ENCODE measurements around the gene CYP2R1.
"Not testable (repeated sequence)": the region's sequence is repeated elsewhere in the genome, so short reads cannot be mapped to it uniquely, and the experiment has no call there.

The CYP2R1 gene

DNA sequence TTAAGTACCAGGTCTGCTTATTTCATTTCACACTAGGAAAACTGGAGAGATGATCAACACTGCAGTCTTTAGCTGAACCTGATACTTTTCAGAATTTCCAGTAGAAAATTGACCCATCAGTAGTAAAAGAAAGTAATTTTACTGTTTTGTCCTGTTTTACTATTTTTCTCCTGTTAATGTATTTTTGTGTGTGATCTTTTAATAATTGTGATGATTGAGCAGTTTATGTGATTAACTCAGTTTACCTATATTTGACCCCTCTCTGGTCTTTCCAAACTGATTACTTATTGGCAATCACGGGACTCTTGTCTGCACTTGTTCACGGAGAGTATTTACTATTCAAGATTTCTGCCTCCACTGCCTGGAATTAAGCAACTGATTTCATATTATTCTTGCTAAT is 546 bp upstream of the CYP2R1 start:
- DNase-seq = no peak

DNA sequence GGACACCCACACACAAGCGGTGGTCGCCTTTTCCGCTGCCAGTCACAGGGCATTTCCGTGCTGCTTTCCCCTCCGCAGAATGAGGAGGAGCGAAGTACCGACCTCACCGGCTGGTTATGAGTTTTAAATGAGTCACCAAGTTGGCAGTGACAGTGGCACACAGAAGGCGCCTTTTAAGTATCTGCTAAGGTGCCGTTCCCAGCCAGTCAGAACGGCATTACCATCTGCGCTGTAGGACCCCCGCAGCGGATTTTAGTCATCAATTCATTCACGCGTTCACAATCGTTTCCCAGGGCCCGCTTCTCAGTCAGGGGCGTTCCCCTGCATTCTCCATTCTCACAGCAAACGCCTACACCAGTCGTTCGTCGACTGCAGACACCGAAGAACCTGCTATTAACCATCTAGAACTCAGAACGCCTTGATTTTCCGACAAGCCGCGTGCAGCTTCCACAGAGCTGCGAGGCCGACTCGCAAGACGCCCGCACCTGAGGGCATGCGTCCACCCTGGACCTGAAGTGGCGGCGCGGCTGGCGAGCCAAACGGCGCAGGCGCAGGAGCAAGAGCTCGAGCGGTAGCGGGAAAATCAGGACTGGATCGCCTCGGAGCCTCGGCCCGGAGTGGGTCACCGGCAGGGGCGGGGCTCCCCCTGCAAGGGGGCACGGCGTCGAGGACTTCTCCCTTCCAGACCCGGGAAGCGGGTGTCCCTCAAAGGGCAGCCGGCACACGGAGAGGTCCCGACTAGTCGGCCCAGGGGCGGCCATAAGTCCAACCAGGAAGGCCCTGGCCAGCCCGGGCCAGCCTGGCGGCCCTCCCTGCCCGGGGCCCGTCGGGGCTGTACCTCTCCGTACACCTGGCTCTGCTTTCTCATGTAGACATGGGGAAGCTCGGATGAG is 642 bp downstream of the CYP2R1 start:
- DNase-seq = peak; percentile 83

DNA sequence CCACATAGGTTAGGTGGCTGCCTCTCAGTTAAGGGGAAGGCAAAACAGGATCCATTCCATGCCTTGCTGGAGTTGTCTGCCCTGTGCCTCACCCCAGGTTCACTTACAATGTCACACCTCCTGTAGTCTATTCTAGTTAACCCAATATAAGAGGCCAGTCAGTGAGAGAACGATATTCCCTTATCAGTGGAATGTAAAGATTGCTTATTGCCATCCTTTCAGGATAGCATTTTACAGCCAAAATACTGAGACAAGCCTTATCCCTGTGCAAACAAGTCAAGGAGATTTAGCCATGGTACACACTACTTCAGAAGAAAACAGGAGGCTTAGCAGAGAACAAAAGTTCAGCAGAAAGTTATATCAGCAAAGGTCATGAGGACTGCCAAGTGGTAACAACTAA is 5.5 kb downstream of the CYP2R1 start:
- DNase-seq = no peak

DNA sequence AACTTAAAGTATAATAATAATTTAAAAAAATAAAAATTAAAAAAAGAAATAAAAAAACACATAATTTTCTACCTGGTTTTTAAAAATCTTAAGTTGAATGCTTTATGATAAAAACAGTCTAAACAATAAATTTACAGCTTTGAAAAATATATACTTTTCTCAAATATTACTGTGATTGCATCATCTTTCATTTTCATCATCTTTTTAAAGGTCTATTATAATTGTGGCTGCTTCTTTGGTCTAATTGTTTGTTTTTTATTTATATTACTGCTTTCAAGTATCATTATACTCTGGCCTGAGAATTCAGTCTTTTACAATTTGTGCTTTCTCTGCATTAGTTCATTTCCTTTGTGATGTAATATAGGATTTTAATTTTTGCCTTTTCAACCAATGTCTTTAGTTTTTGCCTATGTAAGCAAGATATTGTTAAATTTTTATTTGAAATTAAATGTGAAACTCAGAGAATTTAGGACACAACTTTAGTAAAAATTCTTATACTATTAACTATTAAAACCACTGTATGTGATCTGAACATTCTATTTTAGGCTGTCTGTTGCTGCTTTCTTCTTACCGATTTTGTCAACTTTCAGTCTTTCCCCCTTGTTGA is 7.3 kb downstream of the CYP2R1 start:
- no peak for DNase-seq

DNA sequence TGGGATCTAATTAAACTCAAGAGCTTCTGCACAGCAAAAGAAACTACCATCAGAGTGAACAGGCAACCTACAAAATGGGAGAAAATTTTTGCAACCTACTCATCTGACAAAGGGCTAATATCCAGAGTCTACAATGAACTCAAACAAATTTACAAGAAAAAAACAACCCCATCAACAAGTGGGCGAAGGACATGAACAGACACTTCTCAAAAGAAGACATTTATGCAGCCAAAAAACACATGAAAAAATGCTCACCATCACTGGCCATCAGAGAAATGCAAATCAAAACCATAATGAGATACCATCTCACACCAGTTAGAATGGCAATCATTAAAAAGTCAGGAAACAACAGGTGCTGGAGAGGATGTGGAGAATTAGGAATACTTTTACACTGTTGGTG is 8.3 kb downstream of the CYP2R1 start:
- not testable (repeated sequence) for DNase-seq

DNA sequence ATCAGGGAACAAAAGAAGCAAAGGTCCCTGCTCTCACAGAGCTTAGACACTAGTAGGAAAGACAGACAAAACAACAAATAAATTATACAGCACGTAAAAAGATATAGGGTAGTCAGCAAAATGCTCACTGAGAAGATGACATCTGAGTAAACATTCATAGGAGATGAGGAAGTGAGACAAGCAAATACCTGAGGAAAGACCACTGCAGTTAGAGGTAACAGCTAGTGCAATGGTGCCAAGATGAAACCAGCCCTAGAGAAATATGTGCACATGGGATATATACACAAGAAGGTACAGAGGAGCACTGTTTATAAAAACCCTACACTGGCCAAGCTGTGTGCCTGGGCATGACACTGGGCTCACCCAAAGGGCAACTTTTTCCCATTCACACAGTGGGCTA is 9.8 kb downstream of the CYP2R1 start:
- DNase-seq = no peak

DNA sequence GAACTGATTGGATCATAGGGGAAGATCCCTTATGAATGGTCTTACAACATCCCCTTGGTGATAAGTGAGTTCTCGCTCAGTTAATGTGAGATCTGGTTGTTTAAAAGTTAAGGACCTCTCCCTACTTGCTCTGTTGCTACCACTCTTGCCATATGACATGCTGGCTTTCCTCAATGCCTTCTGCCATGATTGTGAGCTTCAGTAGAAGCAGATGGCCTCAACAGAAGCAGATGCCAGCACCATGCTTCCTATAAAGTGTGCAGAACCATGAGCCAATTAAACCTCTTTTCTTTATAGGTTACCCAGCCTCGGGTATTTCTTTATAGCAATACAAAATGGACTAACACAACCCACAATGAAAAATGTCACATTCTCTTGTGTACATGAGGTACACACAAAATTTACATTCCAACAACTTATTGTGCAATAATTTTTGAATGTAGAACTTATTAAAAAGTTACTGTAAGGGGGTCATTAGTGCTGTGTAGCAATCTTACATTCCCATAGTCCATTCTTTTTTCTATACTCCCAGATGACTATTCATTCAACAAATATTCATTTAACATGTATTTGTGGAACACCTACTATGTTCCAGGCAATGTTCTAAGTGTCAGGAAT is 10.3 kb downstream of the CYP2R1 start:
- DNase-seq = no peak

DNA sequence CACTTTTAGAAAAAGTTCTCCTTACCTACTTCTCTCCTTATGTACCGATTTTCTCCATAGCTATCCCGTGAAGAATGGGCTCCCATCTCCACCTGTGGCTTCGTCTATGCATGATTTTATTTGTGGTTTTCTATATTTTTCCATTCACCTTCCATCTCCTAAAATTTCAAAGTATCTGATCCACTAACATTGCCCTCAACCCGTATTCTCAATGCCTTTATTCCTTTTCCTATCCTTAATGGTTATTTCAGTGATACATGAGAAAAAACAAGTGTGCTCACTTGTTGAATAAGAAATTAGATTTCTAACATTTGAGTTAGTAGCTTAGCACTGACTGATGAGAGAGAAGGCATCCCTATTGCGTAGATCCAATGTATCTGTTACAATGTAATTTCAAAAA is 16.9 kb downstream of the CYP2R1 start:
- DNase-seq = no peak

DNA sequence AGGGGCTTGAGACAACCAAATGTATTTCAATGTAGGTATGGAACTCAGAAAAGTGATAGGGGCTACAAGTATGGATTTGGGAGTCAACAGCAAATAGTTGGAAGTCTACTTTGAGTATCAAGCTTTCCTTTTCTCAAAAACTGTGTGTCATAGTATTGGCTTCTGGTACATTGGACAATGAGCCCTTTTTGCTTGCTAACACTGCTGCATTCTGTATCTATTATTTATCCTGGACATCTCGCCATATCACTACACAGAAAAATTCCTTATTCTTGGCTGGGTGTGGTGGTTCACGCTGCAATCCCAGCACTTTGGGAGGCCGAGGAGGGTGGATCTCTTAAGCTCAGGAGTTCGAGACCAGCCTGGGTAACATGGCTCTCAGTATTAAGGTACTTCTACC is 18.4 kb downstream of the CYP2R1 start:
- DNase-seq = no peak

DNA sequence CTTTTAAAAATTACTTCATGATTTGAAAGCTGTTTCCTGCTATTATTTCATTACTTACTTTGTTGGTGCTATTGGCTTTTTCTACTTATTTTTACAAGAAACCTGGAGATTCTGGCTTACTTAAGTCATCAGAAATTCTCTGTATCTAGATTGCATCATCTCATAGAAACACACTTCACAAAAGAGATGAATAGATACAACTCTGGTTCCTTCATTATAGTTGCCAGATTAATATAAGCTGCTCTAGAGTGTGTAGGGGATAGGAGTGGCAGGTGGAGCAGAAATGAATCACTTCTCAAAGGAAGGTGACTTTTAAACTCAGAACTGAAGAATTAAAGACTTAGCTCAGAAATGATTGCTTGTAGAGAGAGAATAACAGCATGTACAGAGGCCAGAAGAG is 20.0 kb downstream of the CYP2R1 start:
- no peak for DNase-seq

DNA sequence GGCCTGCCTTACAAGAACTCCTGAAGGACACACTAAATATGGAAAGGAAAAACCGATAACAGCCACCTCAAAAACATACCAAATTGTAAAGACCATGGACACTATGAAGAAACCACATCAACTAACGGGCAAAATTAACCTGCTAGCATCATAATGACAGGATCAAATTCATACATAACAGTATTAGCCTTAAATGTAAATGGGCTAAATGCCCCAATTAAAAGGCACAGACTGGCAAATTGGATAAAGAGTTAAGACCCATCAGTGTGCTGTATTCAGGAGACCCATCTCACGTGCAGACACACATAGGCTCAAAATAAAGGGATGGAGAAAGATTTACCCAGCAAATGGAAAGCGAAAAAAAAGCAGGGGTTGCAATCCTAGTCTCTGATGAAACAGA is 28.3 kb downstream of the CYP2R1 start:
- DNase-seq = not testable (repeated sequence)

DNA sequence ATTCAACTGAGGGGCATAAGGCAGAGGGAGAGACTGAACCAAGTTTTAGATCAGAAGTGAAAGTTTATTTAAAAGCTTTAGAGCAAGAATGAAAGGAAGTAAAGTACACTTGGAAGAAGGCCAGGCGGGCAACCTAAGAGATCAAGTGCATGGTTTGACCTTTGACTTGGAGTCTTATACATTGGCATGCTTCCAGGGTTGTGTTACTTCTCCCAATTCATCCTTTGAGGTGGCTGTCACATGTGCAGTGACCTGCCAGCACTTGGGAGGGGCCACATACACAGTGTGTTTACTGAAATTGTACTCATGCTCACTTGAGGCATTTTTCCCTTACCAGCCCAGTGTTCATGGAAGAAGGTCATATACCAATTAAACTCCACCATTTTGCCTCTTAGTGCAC is 30.4 kb downstream of the CYP2R1 start:
- no peak for DNase-seq

DNA sequence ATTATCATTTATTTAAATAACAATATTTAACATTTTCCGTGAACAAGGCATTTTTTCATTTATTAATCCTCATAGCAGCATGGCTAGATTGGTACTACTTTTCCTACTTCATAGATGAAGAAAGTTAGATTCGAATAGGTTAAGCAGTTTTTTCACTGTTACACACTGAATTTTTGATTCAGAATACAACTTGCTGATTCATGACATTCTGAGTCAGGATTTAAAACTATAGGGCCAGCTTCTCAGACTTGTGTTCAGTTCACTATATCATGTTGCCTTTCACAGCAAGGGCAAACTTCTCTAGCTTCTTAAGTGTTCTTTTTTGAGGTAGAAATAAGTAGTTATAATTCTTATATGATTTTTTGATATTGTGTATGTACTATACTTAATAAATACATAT is 31.5 kb downstream of the CYP2R1 start:
- DNase-seq = no peak

DNA sequence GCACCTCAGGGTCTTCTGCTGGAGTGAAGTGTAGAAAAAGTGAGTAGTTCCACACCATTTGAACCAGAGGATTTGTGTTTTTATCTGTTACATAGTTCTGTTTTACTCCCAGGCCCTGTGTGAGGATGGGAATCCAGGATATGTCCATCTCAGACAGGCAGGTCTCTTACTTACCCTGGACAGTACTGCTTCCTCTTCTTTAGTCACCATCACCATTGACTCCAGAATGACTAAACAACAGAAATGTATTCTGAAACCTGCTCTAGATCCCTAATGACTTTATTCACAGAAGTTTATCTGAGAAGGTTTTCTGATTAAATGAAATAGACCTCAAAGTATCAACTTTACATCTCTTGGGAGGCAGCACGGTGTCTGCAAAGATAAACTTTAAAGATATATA is 33.6 kb downstream of the CYP2R1 start:
- DNase-seq = no peak

DNA sequence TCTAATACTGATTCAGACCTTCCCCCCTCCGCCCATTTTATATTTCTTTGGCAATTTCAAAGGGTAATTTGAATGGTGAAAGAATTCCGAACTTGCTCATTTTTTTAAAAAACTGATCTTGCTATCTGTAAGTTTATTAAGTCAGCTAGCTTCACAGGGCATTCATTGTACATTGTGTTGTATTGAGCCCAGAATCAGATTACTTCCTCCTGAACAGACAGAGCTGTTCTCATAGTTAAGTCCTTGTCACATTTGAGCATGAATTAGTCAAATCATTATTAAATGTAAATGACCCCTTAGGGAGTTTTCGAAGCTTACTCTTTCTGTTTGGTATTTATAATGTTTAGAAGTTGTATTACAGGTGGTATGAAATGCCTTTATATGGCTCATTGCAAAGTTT is 34.4 kb downstream of the CYP2R1 start:
- no peak for DNase-seq

DNA sequence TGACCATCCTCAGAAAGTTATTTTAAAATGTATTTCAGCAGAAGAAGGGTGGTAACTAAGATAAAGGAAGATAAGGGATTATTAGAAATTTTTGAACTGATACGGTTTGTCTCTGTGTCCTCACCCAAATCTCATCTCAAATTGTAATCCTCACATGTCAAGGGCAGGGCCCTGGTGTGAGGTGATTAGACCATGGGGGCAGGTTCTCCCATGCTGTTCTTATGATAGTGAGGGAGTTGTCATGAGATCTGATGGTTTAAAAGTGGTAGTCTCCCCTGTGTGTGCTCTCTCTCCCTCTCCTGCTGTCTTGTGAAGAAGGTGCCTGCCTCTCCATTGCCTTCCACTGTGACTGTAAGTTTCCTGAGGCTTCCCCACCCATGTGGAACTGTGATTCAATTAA is 36.1 kb downstream of the CYP2R1 start:
- no peak for DNase-seq

DNA sequence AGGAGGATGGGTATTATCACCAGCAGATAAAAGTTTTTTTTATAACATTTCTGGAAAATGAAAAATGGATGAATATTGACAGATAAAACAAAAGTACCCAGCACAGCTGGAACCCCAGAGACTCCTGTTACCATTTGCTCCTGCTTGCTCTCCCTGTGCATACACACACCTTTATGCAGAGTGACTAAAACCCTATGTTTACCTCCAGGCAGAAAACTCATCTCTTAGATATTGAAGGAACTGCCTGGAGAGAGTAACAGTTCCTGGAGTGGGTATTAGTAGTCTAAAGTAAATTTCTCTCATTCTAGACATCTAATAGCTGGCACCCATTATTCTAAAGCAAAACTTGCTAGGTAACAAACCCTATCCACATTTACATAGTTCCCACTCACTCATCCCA is 38.0 kb downstream of the CYP2R1 start:
- DNase-seq = no peak

DNA sequence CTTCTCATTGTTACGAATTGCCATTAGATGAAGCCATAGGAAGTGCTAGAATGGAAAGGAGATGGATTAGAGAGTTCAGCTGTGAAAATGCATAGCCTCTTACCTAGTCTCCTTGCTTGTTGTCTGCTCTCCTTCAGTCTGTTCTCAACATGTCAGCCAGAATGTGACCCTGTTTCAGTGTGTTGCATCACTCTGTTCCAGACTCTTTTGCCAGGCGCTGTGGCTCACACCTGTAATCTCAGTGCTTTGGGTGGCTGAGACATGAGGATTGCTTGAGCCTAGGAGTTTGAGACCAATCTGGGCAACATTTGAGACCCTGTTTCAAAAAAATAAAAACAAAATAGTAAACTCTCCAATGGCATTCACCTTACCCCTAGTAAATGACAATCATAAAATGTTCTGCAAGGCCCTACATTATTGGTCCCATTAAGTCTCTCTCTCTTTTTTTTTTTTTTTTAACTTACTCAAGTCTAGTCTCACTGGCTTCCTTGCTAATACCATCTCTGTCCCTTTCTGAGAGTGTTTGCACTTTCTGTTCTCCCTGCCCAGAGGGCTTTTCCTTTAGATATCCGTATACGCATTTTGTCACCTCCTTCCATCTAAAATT is 39.4 kb downstream of the CYP2R1 start:
- no peak for DNase-seq

DNA sequence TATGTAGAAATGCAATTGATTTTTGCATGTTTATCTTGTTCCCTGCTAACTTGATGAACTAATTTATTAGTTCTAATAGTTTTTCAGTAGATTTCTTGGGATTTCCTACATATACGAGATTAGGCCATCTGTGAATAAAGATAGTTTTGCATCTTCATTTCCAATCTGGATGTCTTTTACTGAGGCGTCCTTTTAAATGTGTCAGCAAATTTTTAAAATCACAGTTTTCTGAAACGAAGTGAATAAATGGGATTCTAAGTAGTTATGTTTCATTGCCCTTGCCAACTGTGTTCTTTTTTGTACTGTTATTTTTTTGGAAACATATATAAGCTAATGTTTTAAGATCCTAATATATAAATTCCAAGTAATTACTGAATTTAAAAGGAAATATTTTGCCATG is 50.0 kb downstream of the CYP2R1 start:
- DNase-seq = no peak

DNA sequence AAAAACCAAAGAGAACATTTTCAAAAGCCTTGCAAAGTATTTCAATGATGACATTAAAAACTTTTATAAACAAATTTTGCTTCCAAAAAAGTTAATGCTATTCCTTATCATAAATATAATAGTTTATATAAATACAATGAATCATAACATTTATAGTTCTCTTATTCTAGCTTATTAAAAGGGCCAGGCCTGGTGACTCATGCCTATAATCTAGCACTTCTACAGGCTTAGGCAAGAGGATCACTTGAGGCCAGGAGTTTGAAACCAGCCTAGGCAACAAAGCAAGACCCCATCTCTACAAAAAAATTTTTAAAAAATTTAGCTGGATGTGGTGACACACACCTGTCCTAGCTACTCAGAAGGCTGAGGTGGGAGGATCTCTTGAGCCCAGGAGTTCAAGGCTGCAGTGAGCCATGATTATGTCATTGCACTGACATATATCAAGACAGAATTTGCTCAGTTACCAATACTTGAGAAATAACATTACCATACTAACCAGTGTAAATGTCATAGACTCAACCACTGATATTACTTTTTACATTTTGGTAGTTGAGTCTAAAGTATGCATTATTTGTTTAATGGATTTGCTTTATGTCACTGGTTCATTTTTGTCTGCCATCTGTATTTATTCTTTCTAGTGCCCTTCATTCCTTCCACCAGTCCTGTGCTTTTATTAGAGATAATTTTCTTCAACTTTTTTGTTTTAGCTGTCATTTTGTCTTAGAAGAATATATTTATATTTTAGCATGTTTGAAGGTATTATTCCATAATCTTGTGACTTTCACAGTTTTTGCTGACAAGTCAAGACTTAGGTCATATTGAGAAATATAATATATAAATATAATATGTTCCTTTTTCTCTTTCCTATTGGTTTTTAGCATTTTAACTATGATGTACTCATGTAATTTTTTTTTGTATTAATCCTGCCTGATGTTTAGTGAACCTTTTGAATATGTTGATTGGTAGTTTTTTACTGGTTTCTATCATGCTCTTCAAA is 56.2 kb downstream of the CYP2R1 start:
- DNase-seq = no peak

All from fibroblast of skin of back (primary cell).